HFFc6 (cell line): ENCODE results near the gene TAF8. TPM values are rescaled to one million over a fixed set of nuclear protein-coding genes. Genes with fewer than 3 reads are reported as not detected.

Source experiments
- DNase-seq: peaks from one replicate; pipeline ENCODE4 v3.0.0-alpha.2; 2018
- H3K27ac Mint-ChIP-seq: 2 replicates; pipeline ENCODE4 v1.8.0; 2020; ENCODE audit warnings: mild to moderate bottlenecking, mixed read lengths
- H3K27me3 Mint-ChIP-seq: 2 replicates; pipeline ENCODE4 v1.8.0; 2021; ENCODE audit warnings: mild to moderate bottlenecking, moderate library complexity, mixed read lengths; ENCODE audit not compliant: insufficient read depth
- H3K36me3 Mint-ChIP-seq: 2 replicates; pipeline ENCODE4 v1.8.0; 2021; ENCODE audit warnings: low read depth, mixed read lengths
- H3K4me1 Mint-ChIP-seq: 2 replicates; pipeline ENCODE4 v1.8.0; 2020; ENCODE audit warnings: low read depth, mixed read lengths
- H3K4me3 Mint-ChIP-seq: 2 replicates; pipeline ENCODE4 v1.8.0; 2020; ENCODE audit warnings: mild to moderate bottlenecking, moderate library complexity, mixed read lengths
- H3K9me3 Mint-ChIP-seq: 2 replicates; pipeline ENCODE4 v1.8.0; 2020; ENCODE audit warnings: mild to moderate bottlenecking, mixed read lengths
- total RNA-seq, 6 experiments: library from RNA; stranded (reverse); fragmentation: NEBNext Ultra II Directional; extraction: Animal tissue kit (Norgen Biotek cat#: 25700); gene quantifications; 2 replicates in 1 of 6; 3 replicates in 5 of 6; pipeline ENCODE4 v1.2.3, GENCODE V29; 2021
- TF ChIP-seq, protein P1 (sequence below): fragments of 200-600 bp; sonication (generic); IDR thresholded peaks from 2 replicates; pipeline ENCODE4 v1.5.0; 2021; ENCODE audit warnings: antibody characterized with exemption, mild to moderate bottlenecking

The TAF8 gene
- total RNA-seq, 6 experiments from 2014 or later, result 14.9 to 19.0 (median 16.0) TPM

DNA sequence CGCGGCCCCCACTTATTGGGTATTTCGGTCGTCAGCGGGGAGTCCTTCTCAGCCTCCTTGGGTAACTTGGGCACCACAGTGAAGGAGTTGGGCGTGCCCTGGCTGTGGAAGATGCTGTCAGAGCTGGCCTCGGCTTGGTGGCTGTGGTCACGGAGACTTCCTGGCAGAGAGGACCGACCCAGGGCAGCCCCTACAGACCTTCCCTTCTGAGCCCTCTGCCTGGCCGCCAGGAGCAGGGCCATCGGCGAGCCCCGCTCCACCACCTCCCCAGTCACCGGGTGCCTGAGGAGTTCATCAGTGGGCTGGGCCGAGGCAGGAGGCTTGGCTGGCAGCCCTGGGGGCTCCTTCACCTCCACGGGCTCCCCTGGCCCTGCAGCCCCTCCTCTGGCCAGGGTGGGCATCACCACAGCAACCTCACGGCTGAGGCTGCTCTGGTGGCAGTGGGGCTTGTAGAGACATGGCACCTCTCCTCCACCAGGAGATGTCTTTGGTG is 54.9 kb downstream of the TAF8 start:
- no peak for DNase-seq
- Mint-ChIP-seq H3K4me3 (no peak overlapping the region), H3K27ac (no peak overlapping the region), H3K27me3 (no peaks in the 10 kb centered on the region), H3K4me1 (peaks cover 16% of the 10 kb centered on the region), H3K36me3 (peaks cover 9% of the 10 kb centered on the region), H3K9me3 (no peaks in the 10 kb centered on the region)
- TF ChIP-seq, protein P1, sequence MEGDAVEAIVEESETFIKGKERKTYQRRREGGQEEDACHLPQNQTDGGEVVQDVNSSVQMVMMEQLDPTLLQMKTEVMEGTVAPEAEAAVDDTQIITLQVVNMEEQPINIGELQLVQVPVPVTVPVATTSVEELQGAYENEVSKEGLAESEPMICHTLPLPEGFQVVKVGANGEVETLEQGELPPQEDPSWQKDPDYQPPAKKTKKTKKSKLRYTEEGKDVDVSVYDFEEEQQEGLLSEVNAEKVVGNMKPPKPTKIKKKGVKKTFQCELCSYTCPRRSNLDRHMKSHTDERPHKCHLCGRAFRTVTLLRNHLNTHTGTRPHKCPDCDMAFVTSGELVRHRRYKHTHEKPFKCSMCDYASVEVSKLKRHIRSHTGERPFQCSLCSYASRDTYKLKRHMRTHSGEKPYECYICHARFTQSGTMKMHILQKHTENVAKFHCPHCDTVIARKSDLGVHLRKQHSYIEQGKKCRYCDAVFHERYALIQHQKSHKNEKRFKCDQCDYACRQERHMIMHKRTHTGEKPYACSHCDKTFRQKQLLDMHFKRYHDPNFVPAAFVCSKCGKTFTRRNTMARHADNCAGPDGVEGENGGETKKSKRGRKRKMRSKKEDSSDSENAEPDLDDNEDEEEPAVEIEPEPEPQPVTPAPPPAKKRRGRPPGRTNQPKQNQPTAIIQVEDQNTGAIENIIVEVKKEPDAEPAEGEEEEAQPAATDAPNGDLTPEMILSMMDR, result no peak

GRCh38 chr6:42105709-42106108 is 55.4 kb downstream of the TAF8 start:
- DNase-seq, result no peak
- Mint-ChIP-seq H3K27me3 (no peaks in the 10 kb centered on the region), H3K9me3 (no peaks in the 10 kb centered on the region), H3K36me3 (peaks cover 14% of the 10 kb centered on the region), H3K27ac (no peak overlapping the region), H3K4me1 (peaks cover 10% of the 10 kb centered on the region), H3K4me3 (no peak overlapping the region)
- TF ChIP-seq, protein P1, result no peak

- no peak overlapping the region for H3K4me3 Mint-ChIP-seq
- DNase-seq, result no peak
- H3K36me3 Mint-ChIP-seq, result peaks cover 15% of the 10 kb centered on the region
- H3K4me1 Mint-ChIP-seq, result peaks cover 5% of the 10 kb centered on the region
- H3K9me3 Mint-ChIP-seq, result no peaks in the 10 kb centered on the region
- no peak overlapping the region for H3K27ac Mint-ChIP-seq
- TF ChIP-seq, protein P1, result no peak
- no peaks in the 10 kb centered on the region; the same call in 1 of the 2 replicates for H3K27me3 Mint-ChIP-seq
Observed at GRCh38 chr6:42106112-42107023, 56.0 kb downstream of the TAF8 start.

GRCh38 chr6:42108071-42108470 is 57.7 kb downstream of the TAF8 start:
- no peaks in the 10 kb centered on the region for H3K9me3 Mint-ChIP-seq
- H3K4me1 Mint-ChIP-seq, result no peaks in the 10 kb centered on the region

GRCh38 chr6:42110683-42111082 is 60.4 kb downstream of the TAF8 start:
- no peaks in the 10 kb centered on the region for H3K9me3 Mint-ChIP-seq
- DNase-seq, result no peak
- H3K4me3 Mint-ChIP-seq, result no peak overlapping the region
- TF ChIP-seq, protein P1, result no peak
- no peak overlapping the region for H3K27ac Mint-ChIP-seq
- peaks cover 10% of the 10 kb centered on the region for H3K4me1 Mint-ChIP-seq
- H3K27me3 Mint-ChIP-seq, result no peaks in the 10 kb centered on the region; the same call in none of the 2 replicates
- H3K36me3 Mint-ChIP-seq, result peaks cover 15% of the 10 kb centered on the region

More at GRCh38 chr6:42108071-42108470, 57.7 kb downstream of the TAF8 start:
- TF ChIP-seq, protein P1, result no peak
- no peak overlapping the region for H3K27ac Mint-ChIP-seq
- H3K36me3 Mint-ChIP-seq, result peaks cover 15% of the 10 kb centered on the region
- H3K4me3 Mint-ChIP-seq, result no peak overlapping the region
- no peaks in the 10 kb centered on the region; the same call in none of the 2 replicates for H3K27me3 Mint-ChIP-seq
- DNase-seq, result no peak
